ENCODE results near the gene SEZ6.
"Not testable (repeated sequence)": the region's sequence is repeated elsewhere in the genome, so short reads cannot be mapped to it uniquely, and the experiment has no call there.

Gene SEZ6

DNA sequence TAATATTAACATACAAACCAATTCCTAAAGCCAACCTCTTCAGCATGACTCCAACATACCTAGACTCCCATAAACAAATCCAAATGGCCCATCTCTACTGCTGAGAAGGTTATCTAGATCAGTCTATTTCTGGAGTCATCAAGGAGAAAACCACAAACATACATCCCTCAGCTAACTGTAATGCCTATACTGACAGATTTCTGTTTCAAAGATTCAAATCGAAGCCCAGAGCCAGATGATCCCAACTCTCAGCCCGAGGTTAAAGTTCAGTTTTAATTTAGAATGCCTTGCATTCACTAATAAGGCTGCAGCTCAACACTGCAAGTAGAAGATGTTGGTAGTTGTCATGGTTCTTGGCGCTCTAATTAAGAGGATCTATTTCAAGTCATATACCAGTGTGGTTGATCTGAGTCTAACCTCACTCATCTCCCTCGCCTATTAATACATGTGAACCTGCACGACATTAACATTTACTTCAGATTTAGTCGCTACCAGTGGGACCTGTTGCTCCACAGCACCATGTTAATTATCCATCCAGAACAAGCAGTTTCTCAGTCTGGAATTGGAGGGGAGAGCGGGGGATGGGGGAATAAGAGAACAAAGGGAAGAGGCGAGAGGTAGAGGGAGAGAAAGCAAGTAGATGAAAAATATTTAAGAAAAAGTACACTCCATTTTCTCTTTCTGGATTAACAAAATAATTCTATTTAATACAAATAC, 69.9 kb downstream of the SEZ6 start:
- no peak for DNase-seq

DNA sequence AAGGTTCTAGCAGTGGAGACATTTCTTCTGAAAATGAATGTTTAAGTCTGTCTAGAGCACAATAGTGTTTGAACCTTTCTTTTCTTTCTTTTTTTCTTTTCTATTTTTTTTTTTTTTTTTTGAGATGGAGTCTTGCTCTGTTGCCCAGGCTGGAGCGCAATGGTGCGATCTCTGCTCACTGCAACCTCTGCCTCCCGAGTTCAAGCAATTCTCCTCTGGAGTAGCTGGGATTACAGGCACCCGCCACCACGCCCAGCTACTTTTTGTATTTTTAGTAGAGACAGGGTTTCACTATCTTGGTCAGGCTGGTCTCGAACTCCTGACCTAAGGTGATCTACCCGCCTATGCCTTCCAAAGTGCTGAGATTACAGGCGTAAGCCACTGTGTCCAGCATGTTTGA, 71.3 kb downstream of the SEZ6 start:
- not testable (repeated sequence) for DNase-seq

- DNase-seq, result no peak
These were observed 76.0 kb downstream of the SEZ6 start for GRCh38 chr17:28929787-28930186.

GRCh38 chr17:28928061-28928460, 77.8 kb downstream of the SEZ6 start:
- no peak for DNase-seq

DNA sequence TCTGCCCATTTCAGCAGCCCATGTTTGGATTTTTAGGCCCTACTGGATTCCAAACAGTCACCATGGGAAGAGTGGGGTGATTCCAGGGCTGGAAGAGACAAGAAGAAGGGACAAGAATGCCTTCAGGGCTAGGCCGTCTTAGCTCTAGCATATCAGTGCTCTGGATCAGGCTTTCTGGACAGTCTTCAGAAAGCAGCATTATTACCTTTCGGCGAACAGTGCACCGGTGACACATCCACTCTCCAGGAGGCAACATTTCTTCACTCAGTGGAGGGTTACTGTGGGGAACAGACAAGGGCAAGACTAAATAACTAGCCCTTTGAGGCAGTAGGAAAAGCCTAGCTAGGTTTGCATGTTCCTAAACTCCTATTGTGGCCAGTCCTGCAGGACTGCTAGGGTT, 79.0 kb downstream of the SEZ6 start:
- DNase-seq, result no peak

DNA sequence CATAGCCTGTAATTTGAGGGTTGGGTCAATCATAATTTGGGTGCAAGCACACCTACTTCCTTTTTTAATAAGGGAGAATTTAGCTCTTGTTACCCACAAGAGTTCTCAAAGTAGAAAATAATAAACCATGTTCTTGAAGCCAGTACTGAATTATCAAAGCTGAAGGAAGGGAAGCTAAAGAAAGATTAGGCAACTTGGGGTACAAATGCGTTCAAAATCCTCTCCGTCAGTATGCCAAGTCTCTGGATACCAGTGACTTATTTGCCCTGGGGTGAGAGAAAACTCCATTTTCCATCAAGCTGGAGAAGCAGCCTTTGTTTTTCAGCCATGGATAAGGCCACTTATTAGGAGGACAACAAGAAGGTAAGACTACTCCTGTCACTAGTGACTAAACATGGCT, 79.5 kb downstream of the SEZ6 start:
- DNase-seq, result no peak

- no peak for DNase-seq
These were observed 79.9 kb downstream of the SEZ6 start for GRCh38 chr17:28925912-28926365.

- DNase-seq, result no peak
These were observed 85.6 kb downstream of the SEZ6 start for GRCh38 chr17:28920201-28920600.

- DNase-seq, result no peak
These were observed 87.5 kb downstream of the SEZ6 start for GRCh38 chr17:28918295-28918694.

DNA sequence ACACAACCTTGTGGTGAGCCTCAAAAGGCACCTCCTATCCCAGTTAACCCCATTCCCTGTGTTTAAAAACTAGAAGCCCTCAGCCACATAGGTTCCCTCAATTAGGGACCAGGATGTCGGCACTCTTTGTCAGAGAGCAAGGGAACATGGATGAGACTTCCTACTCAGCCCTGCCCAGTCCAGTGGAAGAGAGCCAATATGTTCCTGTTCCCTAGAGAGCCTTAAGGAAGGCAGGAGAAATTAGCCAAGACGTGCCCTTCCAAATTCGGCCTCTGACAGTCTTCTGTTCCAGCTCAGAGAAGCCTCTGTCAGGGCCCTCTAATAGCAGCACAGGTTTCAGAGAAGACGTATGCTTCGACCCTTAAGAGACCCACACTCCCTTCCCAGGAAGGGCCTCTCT, 88.4 kb downstream of the SEZ6 start:
- no peak for DNase-seq

- DNase-seq, result no peak
These were observed 88.8 kb downstream of the SEZ6 start for GRCh38 chr17:28917029-28917428.

GRCh38 chr17:28916302-28916934, 89.4 kb downstream of the SEZ6 start:
- peak in 2 of 14 donors; percentile 2 to 3 for DNase-seq

GRCh38 chr17:28912938-28913333, 92.9 kb downstream of the SEZ6 start:
- DNase-seq, result no peak

- DNase-seq, result peak in 1 of 14 donors; percentile 41
These were observed 93.4 kb downstream of the SEZ6 start for GRCh38 chr17:28912281-28912937.

- DNase-seq, result no peak
These were observed 94.3 kb downstream of the SEZ6 start for GRCh38 chr17:28911411-28912045.

DNA sequence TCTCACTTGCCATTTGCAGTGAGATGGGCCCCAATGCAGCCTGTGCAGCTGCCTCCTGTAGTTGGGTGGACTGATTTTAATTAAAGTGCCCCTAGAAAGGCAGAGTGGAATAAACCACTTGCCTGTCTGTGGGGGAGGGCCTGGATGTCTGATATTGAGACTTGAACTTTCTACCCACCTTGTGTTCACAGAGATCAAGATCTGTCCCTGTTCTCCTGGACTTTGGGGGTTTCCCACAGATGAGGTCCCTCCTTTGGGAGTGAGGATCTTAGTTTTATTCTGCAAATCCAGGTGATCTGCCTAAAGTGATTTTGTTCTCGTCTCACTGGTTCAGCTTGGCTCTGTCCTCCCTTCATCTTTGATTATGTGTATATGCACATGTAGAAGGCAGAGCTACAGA, 95.3 kb downstream of the SEZ6 start:
- no peak for DNase-seq

GRCh38 chr17:28908640-28909167, 97.1 kb downstream of the SEZ6 start:
- peak in 1 of 14 donors; percentile 18 for DNase-seq

GRCh38 chr17:28907709-28908475, 97.9 kb downstream of the SEZ6 start:
- no peak for DNase-seq

DNA sequence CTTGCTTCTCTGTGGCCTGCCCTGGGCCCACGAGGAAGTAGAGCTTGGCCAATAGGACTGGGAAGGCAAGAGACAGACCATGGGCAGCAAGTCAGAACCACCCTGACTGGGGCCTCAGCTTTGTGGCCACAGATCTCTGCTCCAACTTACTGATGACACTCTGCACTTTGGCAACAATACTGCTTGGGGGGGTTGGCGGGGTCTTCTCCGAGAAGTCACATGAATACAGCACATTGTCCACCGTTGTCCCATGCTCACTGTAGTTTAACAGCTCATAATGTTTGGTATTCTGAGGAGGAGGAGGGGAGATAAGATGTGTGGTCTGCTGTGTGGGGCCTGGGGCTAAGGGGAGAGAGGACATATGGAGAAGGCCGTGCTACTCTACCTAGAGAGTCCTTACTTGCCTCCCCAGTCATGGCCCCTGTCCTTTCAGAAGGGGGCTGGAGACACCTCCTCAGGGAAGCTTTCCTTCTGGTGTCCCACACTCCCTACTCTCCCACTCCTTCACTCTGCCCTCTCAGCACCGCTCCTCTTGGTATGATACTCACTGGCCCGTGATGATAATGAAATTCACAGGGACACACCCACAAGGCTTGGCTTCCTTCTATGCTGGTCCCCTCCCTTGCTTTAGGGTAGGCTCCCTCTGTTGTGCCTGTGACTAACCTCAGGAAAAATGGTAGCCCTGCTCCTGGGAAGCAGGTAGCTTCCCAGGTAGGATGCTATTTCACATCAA, 99.0 kb downstream of the SEZ6 start:
- DNase-seq, result peak in 2 of 14 donors; percentile 10 to 50

DNA sequence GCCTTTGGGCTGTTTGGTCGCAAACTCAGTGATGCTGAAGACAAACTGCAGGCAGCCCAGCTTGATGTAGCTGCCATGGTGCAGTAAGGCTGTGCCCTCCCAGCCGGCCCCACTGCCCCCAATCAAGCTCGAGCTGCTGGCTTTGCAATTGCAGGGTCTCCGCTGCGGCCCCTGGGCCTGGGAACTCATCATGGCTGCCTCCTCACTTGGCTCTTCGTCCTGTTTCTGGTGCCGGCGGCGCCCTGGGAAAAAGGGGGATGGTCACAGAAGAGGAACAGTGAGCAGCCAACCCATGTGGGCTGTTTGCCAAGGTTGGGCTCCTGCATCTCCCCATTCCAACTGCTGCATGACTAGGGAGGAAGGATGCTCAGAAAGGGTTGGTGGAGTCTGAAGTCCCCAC, 99.6 kb downstream of the SEZ6 start:
- peak in 2 of 14 donors; percentile 2 to 29 for DNase-seq

All from C1 segment of cervical spinal cord (tissue), 14 donors.